ENCODE data around the gene SRP54. TPM values are rescaled to one million over a fixed set of nuclear protein-coding genes. Genes with fewer than 3 reads are reported as not detected.

Gene SRP54
- total RNA-seq, result 47.5 TPM
- long read RNA-seq, transcript SRP54-201 (16 exons, 2,279 nt), result major isoform, 75 of 79 reads
- long read RNA-seq, partial matches to known transcripts, result 2 of 79 reads
- long read RNA-seq, other reads (novel, unspliced or antisense), result 2 of 79 reads

- H3K27ac ChIP-seq, result peak within 1 kb of the TSS; percentile 97
- peaks cover 4% of the 10 kb centered on the region for H3K36me3 ChIP-seq
- DNase-seq (peak; percentile 100), ATAC-seq (peak; percentile 96)
- intact Hi-C loops (cut with DNase I), result no loop called here
- H3K9me3 ChIP-seq, result no peaks in the 10 kb centered on the region
- TF ChIP-seq CTCF (IDR thresholded peaks at IDR 0.05), result no peak
- peak within 1 kb of the TSS; percentile 73 for H3K4me3 ChIP-seq
- peaks cover 44% of the 10 kb centered on the region for H3K4me1 ChIP-seq
- H3K27me3 ChIP-seq, result no peaks in the 10 kb centered on the region
Observed at GRCh38 chr14:34982421-34983147, at the start of gene SRP54. Gene SRP54, plus strand, starts transcription at chr14:34982992. Its CDS starts 13,718 bp downstream, at chr14:34996710.

DNA sequence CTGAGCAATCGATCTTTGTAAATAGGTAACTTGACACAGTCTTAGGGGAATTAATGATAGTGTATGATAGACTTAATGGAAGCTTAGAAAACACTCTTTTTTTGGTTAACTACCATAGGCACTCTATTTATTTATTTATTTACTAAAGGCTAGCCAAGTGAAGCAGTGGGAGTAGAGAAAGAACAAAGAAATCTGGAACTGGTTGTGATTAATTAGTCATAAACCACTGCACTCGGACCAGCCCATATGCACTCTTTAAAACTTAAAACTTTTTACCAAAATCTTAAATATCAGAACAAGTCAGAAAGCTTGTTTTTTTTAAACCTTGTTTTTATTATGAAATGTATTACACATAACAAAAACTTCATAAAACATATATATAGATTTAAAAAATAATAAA lies 49.5 kb upstream of the SRP54 start:
- TF ChIP-seq CTCF (IDR thresholded peaks at IDR 0.05), result no peak
- intact Hi-C loops (cut with DNase I), result no loop called here
- no peak for ATAC-seq

GRCh38 chr14:34935488-34935887 lies 47.3 kb upstream of the SRP54 start:
- intact Hi-C loops (cut with DNase I), result no loop called here
- Histone ChIP-seq H3K4me1 (peaks cover 9% of the 10 kb centered on the region), H3K27ac (no peak overlapping the region), H3K9me3 (no peaks in the 10 kb centered on the region), H3K4me3 (no peak overlapping the region), H3K27me3 (no peaks in the 10 kb centered on the region), H3K36me3 (no peaks in the 10 kb centered on the region)
- ATAC-seq, result peak; percentile 46
- DNase-seq, result no peak
- TF ChIP-seq CTCF (IDR thresholded peaks at IDR 0.05), result no peak

More for the DNA sequence above, 49.5 kb upstream of the SRP54 start:
- DNase-seq, result no peak
- no peaks in the 10 kb centered on the region for H3K9me3 ChIP-seq
- no peaks in the 10 kb centered on the region for H3K36me3 ChIP-seq
- H3K4me1 ChIP-seq, result peaks cover 9% of the 10 kb centered on the region
- H3K4me3 ChIP-seq, result no peak overlapping the region
- H3K27me3 ChIP-seq, result no peaks in the 10 kb centered on the region
- no peak overlapping the region for H3K27ac ChIP-seq

DNA sequence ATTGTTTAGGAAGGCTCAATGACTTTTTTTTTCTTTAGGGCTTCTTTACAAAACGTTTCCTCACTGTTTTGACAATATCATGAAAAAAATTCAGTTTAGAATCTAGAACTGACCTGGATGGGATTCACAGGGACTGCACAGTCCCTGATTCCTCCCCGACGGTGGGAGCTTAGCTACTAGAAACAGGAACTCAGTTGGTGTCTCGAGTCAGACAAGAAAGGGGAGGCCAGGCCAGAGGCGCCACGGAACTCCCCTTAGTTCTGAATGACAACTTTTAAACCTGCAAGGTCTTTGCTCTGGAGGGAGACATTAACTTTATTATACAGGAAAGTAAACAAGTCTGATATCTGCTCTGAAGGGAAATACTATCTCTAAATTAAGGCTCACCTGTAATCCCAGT lies 45.4 kb upstream of the SRP54 start:
- no peak for DNase-seq
- Histone ChIP-seq H3K4me1 (no peaks in the 10 kb centered on the region), H3K27ac (no peak overlapping the region), H3K27me3 (no peaks in the 10 kb centered on the region), H3K36me3 (no peaks in the 10 kb centered on the region), H3K9me3 (no peaks in the 10 kb centered on the region), H3K4me3 (no peak overlapping the region)
- TF ChIP-seq CTCF (IDR thresholded peaks at IDR 0.05), result no peak
- intact Hi-C loops (cut with DNase I), result no loop called here
- no peak for ATAC-seq

DNA sequence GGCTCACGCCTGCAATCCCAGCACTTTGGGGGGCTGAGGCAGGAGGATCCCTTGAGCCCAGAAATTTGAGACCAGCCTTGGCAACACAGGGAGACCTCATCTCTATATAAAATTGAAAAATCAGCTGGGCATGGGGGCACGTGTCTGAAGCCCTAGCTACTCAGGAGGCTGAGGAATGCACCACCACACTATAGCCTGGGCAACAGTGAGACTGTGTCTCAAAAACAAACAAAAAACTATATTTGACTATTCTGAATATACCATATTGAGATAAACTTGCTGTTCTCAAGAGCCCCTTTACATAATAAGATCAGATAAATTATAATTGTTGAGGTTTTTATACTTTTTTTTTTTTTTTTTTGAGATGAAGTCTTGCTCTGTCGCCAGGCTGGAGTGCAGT lies 44.9 kb upstream of the SRP54 start:
- no peaks in the 10 kb centered on the region for H3K9me3 ChIP-seq
- no peaks in the 10 kb centered on the region for H3K4me1 ChIP-seq
- H3K27ac ChIP-seq, result no peak overlapping the region
- no peaks in the 10 kb centered on the region for H3K36me3 ChIP-seq
- H3K27me3 ChIP-seq, result no peaks in the 10 kb centered on the region
- DNase-seq (no peak), ATAC-seq (no peak)
- no peak for TF ChIP-seq CTCF (IDR thresholded peaks at IDR 0.05)
- no peak overlapping the region for H3K4me3 ChIP-seq
- intact Hi-C loops (cut with DNase I), result no loop called here
